ENCODE data around the gene AMOTL1. TPM values are rescaled to one million over a fixed set of nuclear protein-coding genes. Genes with fewer than 3 reads are reported as not detected.

The AMOTL1 gene
- total and polyA plus RNA-seq, 2 donors (not counting 3 experiments of a cell fraction or from before 2014, with no cell fraction given) = 12.5 to 37.8 TPM

DNA sequence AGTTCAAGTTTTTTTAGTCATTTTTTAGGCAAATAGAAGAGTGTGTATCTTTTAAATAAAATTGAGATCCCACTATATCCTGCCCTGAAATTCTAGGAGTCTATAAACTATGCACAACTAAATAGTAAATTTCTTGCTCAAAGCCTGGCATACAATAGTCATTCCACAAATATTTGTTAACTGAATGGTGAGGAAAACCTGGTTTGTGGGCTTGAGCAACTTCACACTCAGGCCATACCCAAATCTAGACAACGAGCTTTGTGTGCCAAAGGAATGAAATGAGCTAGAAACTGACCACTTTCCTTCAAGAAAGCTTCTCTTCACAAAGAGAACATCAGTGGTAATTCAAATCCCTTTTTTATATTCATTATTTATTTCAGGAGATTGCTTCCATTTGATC is 39.6 kb upstream of the AMOTL1 start:
- FAIRE-seq (no peak), DNase-seq (ENCODE audit: low read depth, low spot score) (no peak)
- no peaks in the 10 kb centered on the region for H3K36me3 ChIP-seq (ENCODE audit: control insufficient read depth in 2 of 2, extremely low read depth in 1 of 2, insufficient read depth in 2 of 2, low read length in 2 of 2)
- H3K4me1 ChIP-seq (ENCODE audit: control insufficient read depth, extremely low read depth, insufficient read depth, low read length) = peaks cover 16% of the 10 kb centered on the region
- ChIA-PET POLR2A (no interaction called here), CTCF (interaction anchor here (0.9 to 1.3 kb wide), 4 partner anchors 9 to 105 kb away, joined by 3 read pairs; no protein-coding TSS in a partner anchor)
- H3K4me2 ChIP-seq (ENCODE audit: insufficient read depth, low read length) = no peak overlapping the region
- H3K27ac ChIP-seq (ENCODE audit: insufficient read depth, low read depth, low read length) = no peak overlapping the region
- intact Hi-C loops (cut with micrococcal nuclease) (no loop called here), dilution Hi-C loops (cut with MboI; ENCODE audit: extremely low pct_ligation_motif_present, low sequenced_read_pairs) (no loop called here)
- H3K27me3 ChIP-seq (ENCODE audit: control insufficient read depth in 2 of 2, insufficient read depth in 2 of 2, low read length in 2 of 2) = no peaks in the 10 kb centered on the region
- no peak overlapping the region for H3K9ac ChIP-seq (replicated peaks; ENCODE audit: extremely low read depth, insufficient read depth, low read length)
- no peak overlapping the region for H2AFZ ChIP-seq (ENCODE audit: low read depth, low read length)
- no peaks in the 10 kb centered on the region for H3K9me1 ChIP-seq (replicated peaks; ENCODE audit: control insufficient read depth, extremely low read depth, insufficient read depth, low read length)
- H3K4me3 ChIP-seq (replicated peaks in 1 of 3; ENCODE audit: insufficient read depth in 1 of 3, low read depth in 1 of 3, low read length in 3 of 3) = no peak overlapping the region
- H3K79me2 ChIP-seq (ENCODE audit: control insufficient read depth, insufficient read depth, low read length) = no peaks in the 10 kb centered on the region
- TF ChIP-seq EZH2 (IDR thresholded peaks at IDR 0.05; ENCODE audit: borderline replicate concordance, low read depth, low read length, severe bottlenecking) (no peak), POLR2AphosphoS5 (IDR thresholded peaks at IDR 0.05; ENCODE audit: insufficient read depth, low read depth, low read length) (no peak), MYC (IDR thresholded peaks at IDR 0.05; ENCODE audit: low read depth, low read length) (no peak), JUN (IDR thresholded peaks at IDR 0.05; ENCODE audit: borderline replicate concordance, insufficient read depth, insufficient read length, low read depth) (no peak), GATA2 (IDR thresholded peaks at IDR 0.05; ENCODE audit: insufficient read depth, insufficient read length, low read depth, low read length) (no peak), POLR2A (IDR thresholded peaks at IDR 0.05; ENCODE audit: low read depth, low read length) (no peak), FOS (IDR thresholded peaks at IDR 0.05; ENCODE audit: borderline replicate concordance, insufficient read depth, low read length) (no peak)
- TF ChIP-seq, protein P1, sequence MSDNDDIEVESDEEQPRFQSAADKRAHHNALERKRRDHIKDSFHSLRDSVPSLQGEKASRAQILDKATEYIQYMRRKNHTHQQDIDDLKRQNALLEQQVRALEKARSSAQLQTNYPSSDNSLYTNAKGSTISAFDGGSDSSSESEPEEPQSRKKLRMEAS (IDR thresholded peaks at IDR 0.05; ENCODE audit: insufficient read depth, insufficient read length) = no peak
- TF ChIP-seq, protein P2, sequence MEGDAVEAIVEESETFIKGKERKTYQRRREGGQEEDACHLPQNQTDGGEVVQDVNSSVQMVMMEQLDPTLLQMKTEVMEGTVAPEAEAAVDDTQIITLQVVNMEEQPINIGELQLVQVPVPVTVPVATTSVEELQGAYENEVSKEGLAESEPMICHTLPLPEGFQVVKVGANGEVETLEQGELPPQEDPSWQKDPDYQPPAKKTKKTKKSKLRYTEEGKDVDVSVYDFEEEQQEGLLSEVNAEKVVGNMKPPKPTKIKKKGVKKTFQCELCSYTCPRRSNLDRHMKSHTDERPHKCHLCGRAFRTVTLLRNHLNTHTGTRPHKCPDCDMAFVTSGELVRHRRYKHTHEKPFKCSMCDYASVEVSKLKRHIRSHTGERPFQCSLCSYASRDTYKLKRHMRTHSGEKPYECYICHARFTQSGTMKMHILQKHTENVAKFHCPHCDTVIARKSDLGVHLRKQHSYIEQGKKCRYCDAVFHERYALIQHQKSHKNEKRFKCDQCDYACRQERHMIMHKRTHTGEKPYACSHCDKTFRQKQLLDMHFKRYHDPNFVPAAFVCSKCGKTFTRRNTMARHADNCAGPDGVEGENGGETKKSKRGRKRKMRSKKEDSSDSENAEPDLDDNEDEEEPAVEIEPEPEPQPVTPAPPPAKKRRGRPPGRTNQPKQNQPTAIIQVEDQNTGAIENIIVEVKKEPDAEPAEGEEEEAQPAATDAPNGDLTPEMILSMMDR (IDR thresholded peaks at IDR 0.05; ENCODE audit: extremely low read depth in 1 of 2, insufficient read depth in 1 of 2, low read depth in 1 of 2, low read length in 2 of 2) = no peak
- H4K20me1 ChIP-seq (replicated peaks; ENCODE audit: control insufficient read depth, extremely low read depth, insufficient read depth, low read length) = no peaks in the 10 kb centered on the region
- no TSS peak for BruUV-seq (replicated peaks)
- H3K9me3 ChIP-seq (replicated peaks; ENCODE audit: control insufficient read depth, insufficient read depth, low read length) = no peaks in the 10 kb centered on the region

All from endothelial cell of umbilical vein (primary cell).